HG03108 (cell line): ENCODE data around the gene UNC119.

Experiments
- ATAC-seq: cut with Tn5 transposase; IDR thresholded peaks from one replicate; pipeline ENCODE4 v1.9.1; 2021; ENCODE audit warnings: moderate library complexity; ENCODE audit not compliant: unreplicated experiment

UNC119 gene

DNA sequence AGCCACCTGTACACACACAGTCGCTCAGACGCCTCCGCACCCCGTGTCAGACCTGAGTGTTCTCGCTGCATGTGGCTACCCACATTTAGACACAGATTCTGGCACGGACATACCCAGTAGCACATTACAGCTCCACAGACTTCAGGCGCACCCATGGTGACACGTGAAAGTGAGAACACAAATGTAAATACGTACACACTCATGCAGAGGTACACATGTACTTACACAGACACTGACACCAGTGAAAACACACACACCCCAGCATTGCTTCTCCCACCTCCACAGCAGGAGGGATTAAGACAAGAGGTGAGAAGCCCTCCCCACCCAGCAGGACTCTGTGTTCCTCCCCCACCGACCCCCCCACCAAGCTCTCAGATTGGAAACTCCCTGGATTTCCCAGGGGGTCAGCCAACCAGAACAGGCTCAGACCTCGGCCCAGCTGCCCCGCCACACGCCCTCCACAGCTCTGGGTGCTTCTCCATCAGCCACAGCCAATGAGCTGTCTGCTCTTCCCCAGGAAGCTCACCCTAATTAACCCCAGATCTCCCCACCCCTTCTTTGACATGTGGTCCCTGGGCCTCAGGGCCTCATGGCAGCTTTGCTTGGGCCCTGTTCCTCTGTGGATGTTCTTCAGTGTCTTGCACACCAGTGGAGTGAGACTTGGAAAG lies 51.6 kb downstream of the UNC119 start:
- no peak for ATAC-seq

DNA sequence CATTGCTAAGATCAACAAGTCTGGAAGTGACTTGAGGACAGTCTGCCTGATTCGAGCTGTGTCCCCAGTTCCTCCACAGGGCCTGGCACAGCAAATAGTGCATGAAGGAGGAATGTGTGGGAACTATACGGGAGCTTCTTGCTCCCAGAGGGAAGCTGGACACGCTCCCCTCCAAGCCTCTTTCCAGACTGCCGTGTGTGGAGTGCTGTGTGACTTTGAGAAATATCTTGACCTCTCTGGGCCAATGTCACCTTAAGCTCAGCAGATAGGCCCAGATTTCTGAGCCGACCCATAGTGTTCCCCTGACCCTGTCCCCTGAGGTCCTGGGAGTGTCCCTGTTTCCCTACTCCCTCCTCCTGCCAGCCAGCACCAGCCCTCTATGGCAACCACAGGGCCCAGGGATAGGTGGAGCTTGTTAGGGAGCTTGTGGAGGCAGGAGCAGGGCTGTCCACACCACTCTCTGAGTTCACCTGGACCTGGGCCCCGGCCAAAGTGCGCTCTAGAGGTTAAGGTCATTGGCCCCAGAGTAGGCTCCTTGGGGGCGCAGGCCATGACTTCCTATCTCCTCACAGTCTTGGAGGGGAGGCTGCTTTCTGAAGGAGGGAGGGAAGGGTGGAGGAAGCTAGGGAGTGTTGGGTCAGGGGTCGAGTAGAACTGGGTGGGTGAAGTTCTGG lies 52.6 kb downstream of the UNC119 start:
- no peak for ATAC-seq

DNA sequence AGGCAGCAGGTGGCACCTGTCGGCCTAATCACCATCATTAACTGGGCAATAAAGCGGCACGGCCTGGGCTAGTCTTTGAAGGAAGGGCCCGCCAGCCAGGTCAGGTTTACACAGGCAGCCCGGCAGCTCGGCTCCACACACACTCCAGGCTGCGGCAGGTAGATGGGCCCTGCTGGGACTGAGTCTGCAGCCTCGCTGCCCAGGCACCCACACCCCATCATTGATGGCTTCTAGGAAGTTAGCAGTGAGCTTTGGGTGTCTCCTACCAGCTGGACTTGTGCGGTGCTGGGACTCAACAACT lies 53.1 kb downstream of the UNC119 start:
- ATAC-seq: no peak

DNA sequence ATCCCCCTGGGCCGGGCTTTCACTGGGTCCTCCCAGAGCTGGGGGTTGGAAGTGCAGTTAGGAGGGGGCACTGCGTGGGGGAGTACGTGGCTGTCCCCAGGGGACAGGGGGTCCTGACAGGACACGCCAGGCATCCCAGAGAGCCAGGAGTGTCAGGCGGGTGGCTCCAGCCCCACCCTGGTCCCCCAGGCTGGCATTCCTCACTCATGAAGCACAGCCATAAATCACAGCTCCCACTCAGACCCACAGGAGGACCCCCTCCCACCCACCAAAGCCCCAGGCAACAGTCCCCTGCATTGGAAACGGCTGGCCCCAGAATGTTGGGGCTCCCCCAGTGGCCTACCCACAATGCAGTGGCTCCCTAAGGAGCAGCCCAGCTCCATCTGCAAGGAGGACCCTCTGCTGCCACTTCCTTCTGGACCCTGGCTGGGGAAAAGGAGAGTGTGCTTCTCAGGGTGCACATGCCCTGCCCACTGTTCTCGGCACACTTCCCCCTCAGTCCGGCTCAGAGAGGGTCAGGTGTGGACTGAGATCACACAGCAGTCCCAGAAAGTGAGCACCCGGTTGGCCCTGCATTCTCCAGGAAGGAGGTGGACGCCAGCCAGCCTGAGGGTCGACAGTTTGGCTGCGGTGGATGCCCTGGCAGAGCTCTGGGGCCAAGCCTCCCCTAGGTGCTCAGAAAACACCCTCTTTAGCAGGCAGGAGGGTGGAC lies 53.6 kb downstream of the UNC119 start:
- no peak for ATAC-seq

DNA sequence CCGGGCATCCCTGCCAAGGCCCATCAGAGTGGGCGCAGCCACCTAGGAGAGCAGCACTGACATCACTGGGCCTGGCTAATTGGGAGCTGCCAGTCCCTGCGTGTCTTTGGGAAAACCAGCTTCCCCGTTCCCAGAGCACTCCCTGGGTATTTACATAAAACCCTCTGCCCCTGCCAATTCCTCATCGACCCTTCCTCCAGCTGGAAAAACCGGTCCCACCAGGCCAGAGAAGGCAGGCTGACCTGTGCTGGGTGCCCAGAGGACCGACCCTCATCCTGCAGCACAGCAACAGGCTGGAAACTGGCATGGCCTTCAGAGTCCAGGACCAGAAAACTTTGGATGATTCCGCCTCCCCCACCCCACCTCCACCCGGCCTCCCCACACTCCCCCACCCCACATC lies 54.5 kb downstream of the UNC119 start:
- no peak for ATAC-seq
